ENCODE results near the gene OGFOD3. TPM values are rescaled to one million over a fixed set of nuclear protein-coding genes. Genes with fewer than 3 reads are reported as not detected.

The OGFOD3 gene
- total RNA-seq, 1 experiment from 2014 or later: 26.6 TPM

GRCh38 chr17:82436601-82437324 lies 18.4 kb upstream of the OGFOD3 start:
- H3K9me2 ChIP-seq (ENCODE audit: insufficient read depth): no peaks in the 10 kb centered on the region
- no peaks in the 10 kb centered on the region for H4K20me1 ChIP-seq (ENCODE audit: insufficient read depth)
- no peaks in the 10 kb centered on the region for H3K9me3 ChIP-seq (ENCODE audit: insufficient read depth, low read depth)
- no peak overlapping the region for H3K4me3 ChIP-seq
- ChIA-PET POLR2A (ENCODE audit: unreplicated experiment) (no interaction called here), CTCF (no interaction called here)
- no peak overlapping the region for H3K27ac ChIP-seq
- no peaks in the 10 kb centered on the region for H3K27me3 ChIP-seq (ENCODE audit: insufficient read depth, low read depth)
- no peaks in the 10 kb centered on the region for H3K79me2 ChIP-seq (ENCODE audit: low read depth)
- no peaks in the 10 kb centered on the region for H3K36me3 ChIP-seq (ENCODE audit: low read depth)
- DNase-seq: no peak
- intact Hi-C loops (cut with micrococcal nuclease; ENCODE audit: unreplicated experiment): no loop called here
- no TSS peak for BruUV-seq (replicated peaks)
- no peaks in the 10 kb centered on the region for H3F3A ChIP-seq (ENCODE audit: insufficient read depth, low read depth)
- no peak for TF ChIP-seq EZH2 (IDR thresholded peaks at IDR 0.05; ENCODE audit: low read depth)
- no peak for TF ChIP-seq CTCF (conservative IDR thresholded peaks at IDR 0.05)
- H3K4me1 ChIP-seq (replicated peaks; ENCODE audit: insufficient read depth): no peaks in the 10 kb centered on the region
- H3K4me2 ChIP-seq: no peak overlapping the region
- H2AFZ ChIP-seq: no peak overlapping the region

GRCh38 chr17:82435601-82436583 lies 17.5 kb upstream of the OGFOD3 start:
- DNase-seq: no peak
- intact Hi-C loops (cut with micrococcal nuclease; ENCODE audit: unreplicated experiment): no loop called here
- no peaks in the 10 kb centered on the region for H3K9me3 ChIP-seq (ENCODE audit: insufficient read depth, low read depth)
- ChIA-PET POLR2A (ENCODE audit: unreplicated experiment) (no interaction called here), CTCF (no interaction called here)
- H3K4me2 ChIP-seq: no peak overlapping the region
- H3K4me3 ChIP-seq: no peak overlapping the region
- BruUV-seq (replicated peaks): no TSS peak
- H3K36me3 ChIP-seq (ENCODE audit: low read depth): no peaks in the 10 kb centered on the region
- no peaks in the 10 kb centered on the region for H4K20me1 ChIP-seq (ENCODE audit: insufficient read depth)
- no peaks in the 10 kb centered on the region for H3K4me1 ChIP-seq (replicated peaks; ENCODE audit: insufficient read depth)
- no peaks in the 10 kb centered on the region for H3F3A ChIP-seq (ENCODE audit: insufficient read depth, low read depth)
- no peak overlapping the region for H2AFZ ChIP-seq
- H3K27me3 ChIP-seq (ENCODE audit: insufficient read depth, low read depth): no peaks in the 10 kb centered on the region
- no peak overlapping the region for H3K27ac ChIP-seq
- no peaks in the 10 kb centered on the region for H3K9me2 ChIP-seq (ENCODE audit: insufficient read depth)
- TF ChIP-seq CTCF (conservative IDR thresholded peaks at IDR 0.05): no peak
- TF ChIP-seq EZH2 (IDR thresholded peaks at IDR 0.05; ENCODE audit: low read depth): no peak
- no peaks in the 10 kb centered on the region for H3K79me2 ChIP-seq (ENCODE audit: low read depth)

DNA sequence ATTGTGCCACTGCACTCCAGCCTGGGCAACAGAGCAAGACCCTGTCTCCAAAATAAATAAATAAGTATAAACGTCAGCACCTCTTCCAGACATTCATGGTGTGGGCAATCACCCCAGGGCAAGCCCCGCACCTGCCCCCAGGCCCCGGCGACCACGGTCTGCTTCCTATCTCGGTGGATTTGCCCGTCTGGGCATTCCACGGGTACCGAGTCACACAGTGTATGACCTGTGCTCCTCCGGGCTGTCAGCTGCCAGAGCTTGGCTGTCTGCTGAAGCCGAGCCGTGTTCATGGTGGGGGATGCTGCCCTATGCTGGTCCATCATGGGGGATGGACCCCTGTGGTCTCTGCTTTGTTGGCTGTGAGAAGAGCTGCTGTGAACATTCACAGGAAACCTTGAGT lies 16.7 kb upstream of the OGFOD3 start:
- Histone ChIP-seq H3K27me3 (ENCODE audit: insufficient read depth, low read depth) (no peaks in the 10 kb centered on the region), H4K20me1 (ENCODE audit: insufficient read depth) (no peaks in the 10 kb centered on the region), H3F3A (ENCODE audit: insufficient read depth, low read depth) (no peaks in the 10 kb centered on the region), H3K79me2 (ENCODE audit: low read depth) (no peaks in the 10 kb centered on the region), H3K36me3 (ENCODE audit: low read depth) (no peaks in the 10 kb centered on the region), H3K9me2 (ENCODE audit: insufficient read depth) (no peaks in the 10 kb centered on the region), H3K9me3 (ENCODE audit: insufficient read depth, low read depth) (no peaks in the 10 kb centered on the region), H3K27ac (no peak overlapping the region), H3K4me2 (no peak overlapping the region), H2AFZ (no peak overlapping the region), H3K4me1 (replicated peaks; ENCODE audit: insufficient read depth) (no peaks in the 10 kb centered on the region), H3K4me3 (no peak overlapping the region)
- CTCF ChIA-PET: no interaction called here
- DNase-seq: no peak
- no peak for TF ChIP-seq CTCF (conservative IDR thresholded peaks at IDR 0.05)
- no peak for TF ChIP-seq EZH2 (IDR thresholded peaks at IDR 0.05; ENCODE audit: low read depth)
- BruUV-seq (replicated peaks): no TSS peak
- POLR2A ChIA-PET (ENCODE audit: unreplicated experiment): no interaction called here
- intact Hi-C loops (cut with micrococcal nuclease; ENCODE audit: unreplicated experiment): no loop called here

All from PC-9 (cell line).